Measurements from ENCODE around the gene GGA1. TPM values are rescaled to one million over a fixed set of nuclear protein-coding genes. Genes with fewer than 3 reads are reported as not detected.

Gene GGA1
- total RNA-seq, 1 donor from 2014 or later = 88.6 TPM

DNA sequence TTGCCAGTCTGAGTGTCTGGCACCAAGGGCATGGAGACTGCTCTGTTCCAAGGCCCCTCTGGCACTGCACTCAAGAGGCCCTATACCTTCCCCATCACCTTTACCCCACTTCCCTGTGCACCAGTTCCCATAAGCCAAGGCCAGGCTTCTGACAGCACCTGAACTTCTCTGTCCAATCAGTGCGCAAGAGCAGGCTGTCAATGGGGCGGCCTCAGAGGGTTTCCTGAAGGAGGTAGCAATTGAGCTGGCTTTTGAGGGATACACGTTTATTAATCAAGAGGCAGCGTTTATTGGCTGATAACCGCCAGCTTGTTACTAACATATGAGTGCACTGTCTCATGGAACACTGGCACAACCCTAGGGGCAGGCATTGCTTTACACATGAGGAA lies 32.9 kb downstream of the GGA1 start:
- H3K27ac Mint-ChIP-seq (ENCODE audit: unreplicated experiment) = no peak overlapping the region
- peaks cover 2% of the 10 kb centered on the region for H3K36me3 Mint-ChIP-seq (ENCODE audit: low read depth)
- TF ChIP-seq CTCF (conservative IDR thresholded peaks at IDR 0.05) = no peak
- H3K27me3 Mint-ChIP-seq (ENCODE audit: low read depth) = no peaks in the 10 kb centered on the region
- no peak for DNase-seq (ENCODE audit: low read depth, low spot score)
- H3K4me3 Mint-ChIP-seq = peak overlapping the region; percentile 65
- H3K9me3 Mint-ChIP-seq = no peaks in the 10 kb centered on the region
- peaks cover 25% of the 10 kb centered on the region for H3K4me1 Mint-ChIP-seq

- Mint-ChIP-seq H3K27me3 (ENCODE audit: low read depth) (no peaks in the 10 kb centered on the region), H3K27ac (ENCODE audit: unreplicated experiment) (no peak overlapping the region), H3K9me3 (no peaks in the 10 kb centered on the region), H3K4me1 (peaks cover 14% of the 10 kb centered on the region), H3K4me3 (peak overlapping the region; percentile 84), H3K36me3 (ENCODE audit: low read depth) (peaks cover 2% of the 10 kb centered on the region)
- peak; percentile 99 for DNase-seq (ENCODE audit: low read depth, low spot score)
- TF ChIP-seq CTCF (conservative IDR thresholded peaks at IDR 0.05) = peak; percentile 91
Observed at GRCh38 chr22:37643225-37643847, 34.7 kb downstream of the GGA1 start.

- H3K4me1 Mint-ChIP-seq = peaks cover 8% of the 10 kb centered on the region
- no peak overlapping the region for H3K4me3 Mint-ChIP-seq
- DNase-seq (ENCODE audit: low read depth, low spot score) = no peak
- no peaks in the 10 kb centered on the region for H3K27me3 Mint-ChIP-seq (ENCODE audit: low read depth)
- no peak overlapping the region for H3K27ac Mint-ChIP-seq (ENCODE audit: unreplicated experiment)
- H3K9me3 Mint-ChIP-seq = no peaks in the 10 kb centered on the region
- no peak for TF ChIP-seq CTCF (conservative IDR thresholded peaks at IDR 0.05)
- H3K36me3 Mint-ChIP-seq (ENCODE audit: low read depth) = peaks cover 2% of the 10 kb centered on the region
Observed at GRCh38 chr22:37647317-37647716, 38.7 kb downstream of the GGA1 start.

DNA sequence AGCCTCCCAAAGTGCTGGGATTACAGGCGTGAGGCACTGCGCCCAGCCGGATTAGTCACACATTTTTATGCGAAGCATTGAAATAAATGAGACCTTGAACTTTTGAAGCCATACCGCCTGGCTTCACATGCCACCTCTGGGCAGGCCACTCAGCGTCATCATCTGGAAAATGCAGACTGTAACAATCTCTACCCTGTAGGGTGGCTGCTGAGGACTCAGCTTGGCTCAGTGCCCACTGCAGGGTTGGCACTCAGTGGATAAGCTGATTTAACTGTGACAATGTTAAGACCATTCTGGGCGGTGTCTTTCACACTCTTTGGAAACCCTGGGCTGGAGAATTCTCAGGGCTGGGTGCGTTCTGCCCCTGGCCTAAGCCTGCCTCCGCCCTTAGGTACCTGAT lies 39.3 kb downstream of the GGA1 start:
- no peak for TF ChIP-seq CTCF (conservative IDR thresholded peaks at IDR 0.05)
- no peak for DNase-seq (ENCODE audit: low read depth, low spot score)
- H3K4me1 Mint-ChIP-seq = peaks cover 8% of the 10 kb centered on the region
- no peaks in the 10 kb centered on the region for H3K9me3 Mint-ChIP-seq
- H3K27ac Mint-ChIP-seq (ENCODE audit: unreplicated experiment) = no peak overlapping the region
- H3K4me3 Mint-ChIP-seq = no peak overlapping the region
- H3K27me3 Mint-ChIP-seq (ENCODE audit: low read depth) = no peaks in the 10 kb centered on the region
- peaks cover 2% of the 10 kb centered on the region for H3K36me3 Mint-ChIP-seq (ENCODE audit: low read depth)

DNA sequence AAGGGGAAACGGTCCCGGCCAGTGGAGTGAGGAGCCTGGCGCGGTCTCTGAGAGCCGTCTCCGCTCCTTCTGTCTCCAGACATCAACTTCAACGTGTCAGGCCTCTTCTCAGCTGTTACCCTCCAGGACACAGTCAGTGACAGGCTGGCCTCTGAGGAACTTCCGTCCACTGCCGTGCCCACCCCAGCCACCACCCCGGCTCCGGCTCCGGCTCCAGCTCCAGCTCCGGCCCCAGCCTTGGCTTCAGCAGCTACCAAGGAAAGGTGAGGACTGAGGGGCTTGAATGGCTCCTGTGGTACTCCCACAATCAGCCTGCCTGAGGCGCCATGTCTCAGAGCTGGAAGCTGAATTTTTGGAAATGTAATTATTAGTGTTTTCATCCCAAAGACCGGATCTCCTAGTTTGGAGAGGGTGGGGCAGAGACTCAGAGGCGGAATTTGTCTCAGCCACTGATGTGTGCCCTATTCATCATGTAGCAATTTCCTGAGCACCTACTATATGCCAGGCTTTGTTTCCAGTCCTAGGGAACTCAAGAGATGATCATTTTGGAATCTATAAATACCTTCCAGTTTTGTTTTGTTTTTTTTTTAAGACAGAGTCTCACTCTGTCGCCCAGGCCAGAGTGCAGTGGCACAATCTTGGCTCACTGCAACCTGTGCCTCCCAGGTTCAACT lies 42.0 kb downstream of the GGA1 start:
- no peak overlapping the region for H3K27ac Mint-ChIP-seq (ENCODE audit: unreplicated experiment)
- no peak for DNase-seq (ENCODE audit: low read depth, low spot score)
- no peaks in the 10 kb centered on the region for H3K9me3 Mint-ChIP-seq
- no peak for TF ChIP-seq CTCF (conservative IDR thresholded peaks at IDR 0.05)
- no peaks in the 10 kb centered on the region for H3K4me1 Mint-ChIP-seq
- H3K4me3 Mint-ChIP-seq = no peak overlapping the region
- H3K36me3 Mint-ChIP-seq (ENCODE audit: low read depth) = no peaks in the 10 kb centered on the region
- no peaks in the 10 kb centered on the region for H3K27me3 Mint-ChIP-seq (ENCODE audit: low read depth)

Measured in neural crest cell (in vitro differentiated cells).